ENCODE results near the gene STAB1.

The STAB1 gene

GRCh38 chr3:52471371-52472238 lies 23.5 kb upstream of the STAB1 start:
- Histone ChIP-seq H3K36me3 (replicated peaks) (peaks cover 45% of the 10 kb centered on the region), H3K27ac (no peak overlapping the region), H3K27me3 (replicated peaks) (no peaks in the 10 kb centered on the region), H3K4me3 (ENCODE audit: low read depth, low read length) (no peak overlapping the region)
- in situ Hi-C loops (cut with HindIII; ENCODE audit: low pct_ligation_motif_present, low sequenced_read_pairs): no loop called here
- peak; percentile 88 for TF ChIP-seq CTCF (IDR thresholded peaks at IDR 0.05; ENCODE audit: low read depth, low read length, missing control alignments)
- DNase-seq: peak; percentile 52

- in situ Hi-C loops (cut with HindIII; ENCODE audit: low pct_ligation_motif_present, low sequenced_read_pairs): no loop called here
- DNase-seq: no peak
- Histone ChIP-seq H3K4me3 (ENCODE audit: low read depth, low read length) (no peak overlapping the region), H3K36me3 (replicated peaks) (peaks cover 53% of the 10 kb centered on the region), H3K27ac (no peak overlapping the region), H3K27me3 (replicated peaks) (no peaks in the 10 kb centered on the region)
- TF ChIP-seq CTCF (IDR thresholded peaks at IDR 0.05; ENCODE audit: low read depth, low read length, missing control alignments): no peak
Measured at GRCh38 chr3:52472239-52473000, 22.7 kb upstream of the STAB1 start.

- Histone ChIP-seq H3K27ac (no peak overlapping the region), H3K27me3 (replicated peaks) (no peaks in the 10 kb centered on the region), H3K36me3 (replicated peaks) (peaks cover 59% of the 10 kb centered on the region), H3K4me3 (ENCODE audit: low read depth, low read length) (no peak overlapping the region)
- in situ Hi-C loops (cut with HindIII; ENCODE audit: low pct_ligation_motif_present, low sequenced_read_pairs): no loop called here
- TF ChIP-seq CTCF (IDR thresholded peaks at IDR 0.05; ENCODE audit: low read depth, low read length, missing control alignments): no peak
- DNase-seq: no peak
Measured at GRCh38 chr3:52473026-52473425, 22.1 kb upstream of the STAB1 start.

GRCh38 chr3:52477076-52477795 lies 17.9 kb upstream of the STAB1 start:
- Histone ChIP-seq H3K36me3 (replicated peaks) (peaks cover 79% of the 10 kb centered on the region), H3K27ac (no peak overlapping the region), H3K27me3 (replicated peaks) (no peaks in the 10 kb centered on the region), H3K4me3 (ENCODE audit: low read depth, low read length) (no peak overlapping the region)
- no peak for TF ChIP-seq CTCF (IDR thresholded peaks at IDR 0.05; ENCODE audit: low read depth, low read length, missing control alignments)
- DNase-seq: no peak
- in situ Hi-C loops (cut with HindIII; ENCODE audit: low pct_ligation_motif_present, low sequenced_read_pairs): no loop called here

GRCh38 chr3:52477796-52478095 lies 17.4 kb upstream of the STAB1 start:
- Histone ChIP-seq H3K36me3 (replicated peaks) (peaks cover 78% of the 10 kb centered on the region), H3K4me3 (ENCODE audit: low read depth, low read length) (no peak overlapping the region), H3K27ac (no peak overlapping the region), H3K27me3 (replicated peaks) (no peaks in the 10 kb centered on the region)
- in situ Hi-C loops (cut with HindIII; ENCODE audit: low pct_ligation_motif_present, low sequenced_read_pairs): no loop called here
- DNase-seq: no peak
- TF ChIP-seq CTCF (IDR thresholded peaks at IDR 0.05; ENCODE audit: low read depth, low read length, missing control alignments): no peak

All from brain microvascular endothelial cell (primary cell).